Effector CD8-positive, alpha-beta T cell (primary cell): Measurements from ENCODE around the gene CRHR2.

Experiments
- DNase-seq: peaks from one replicate; lab custom pipeline; 2025; lab: John Stamatoyannopoulos, UW

The CRHR2 gene

DNA sequence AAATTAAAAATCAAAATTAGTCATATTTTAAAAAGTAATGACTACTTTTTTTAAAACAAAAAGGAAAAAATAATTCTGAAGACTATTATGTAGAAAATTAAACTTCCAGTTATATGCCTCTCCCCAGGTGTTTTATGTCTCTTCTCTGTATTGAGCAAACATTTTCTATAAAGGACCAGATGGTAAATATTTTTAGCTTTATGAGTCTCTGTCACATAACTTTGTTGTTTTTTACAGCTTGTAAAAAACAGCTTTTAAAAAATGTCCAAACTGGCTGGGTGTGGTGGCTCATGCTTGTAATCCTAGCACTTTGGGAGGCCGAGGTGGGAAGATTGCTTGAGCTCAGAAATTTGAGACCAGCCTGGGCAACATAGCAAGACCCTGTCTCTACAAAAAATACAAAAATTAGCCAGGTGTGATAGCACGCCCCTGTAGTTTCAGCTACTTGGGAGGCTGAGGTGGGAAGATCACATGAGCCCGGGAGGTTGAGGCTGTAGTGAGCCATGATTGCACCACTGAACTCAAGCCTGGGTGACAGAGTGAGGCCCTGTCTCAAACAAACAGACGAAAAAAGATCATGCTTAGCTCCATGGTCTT lies 64.1 kb downstream of the CRHR2 start:
- DNase-seq = no peak

DNA sequence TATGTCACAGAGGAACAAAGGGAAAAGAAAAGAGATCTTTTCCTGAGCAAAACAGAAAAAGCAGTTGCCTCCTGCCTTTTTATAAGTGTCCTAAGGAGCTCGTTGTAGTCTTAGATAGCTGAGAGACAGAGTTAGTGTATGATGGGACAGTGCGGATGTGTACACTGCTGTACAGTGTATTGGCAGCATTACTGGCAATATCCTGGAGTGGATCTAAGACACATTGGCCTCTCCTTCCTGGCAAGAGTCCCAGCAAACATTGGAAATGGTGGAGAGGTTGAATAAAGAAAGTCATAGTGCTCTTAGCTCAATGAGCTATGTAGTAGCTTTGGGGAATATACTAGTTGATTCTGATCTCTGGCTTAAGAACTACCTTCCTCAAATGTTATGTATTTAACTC lies 64.9 kb downstream of the CRHR2 start:
- no peak for DNase-seq

DNA sequence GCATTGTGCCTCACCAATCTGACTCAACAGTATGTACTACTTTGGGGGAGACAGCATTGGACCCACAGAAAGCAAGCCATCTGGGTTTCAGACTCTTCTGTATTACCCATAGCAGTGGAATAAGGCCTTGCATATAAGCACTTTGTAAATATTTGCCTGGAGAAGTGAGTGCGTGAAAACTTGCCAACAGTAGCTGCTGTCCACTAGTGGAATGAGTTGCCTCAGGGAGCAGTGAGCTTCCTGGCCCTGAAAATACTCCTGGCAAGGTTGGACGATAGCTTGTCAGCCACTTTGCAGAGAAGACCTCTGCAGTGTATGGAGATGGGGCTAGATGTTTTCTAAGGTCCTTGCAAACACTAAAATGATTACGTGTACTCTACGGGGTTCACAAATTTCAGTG lies 65.9 kb downstream of the CRHR2 start:
- no peak for DNase-seq

DNA sequence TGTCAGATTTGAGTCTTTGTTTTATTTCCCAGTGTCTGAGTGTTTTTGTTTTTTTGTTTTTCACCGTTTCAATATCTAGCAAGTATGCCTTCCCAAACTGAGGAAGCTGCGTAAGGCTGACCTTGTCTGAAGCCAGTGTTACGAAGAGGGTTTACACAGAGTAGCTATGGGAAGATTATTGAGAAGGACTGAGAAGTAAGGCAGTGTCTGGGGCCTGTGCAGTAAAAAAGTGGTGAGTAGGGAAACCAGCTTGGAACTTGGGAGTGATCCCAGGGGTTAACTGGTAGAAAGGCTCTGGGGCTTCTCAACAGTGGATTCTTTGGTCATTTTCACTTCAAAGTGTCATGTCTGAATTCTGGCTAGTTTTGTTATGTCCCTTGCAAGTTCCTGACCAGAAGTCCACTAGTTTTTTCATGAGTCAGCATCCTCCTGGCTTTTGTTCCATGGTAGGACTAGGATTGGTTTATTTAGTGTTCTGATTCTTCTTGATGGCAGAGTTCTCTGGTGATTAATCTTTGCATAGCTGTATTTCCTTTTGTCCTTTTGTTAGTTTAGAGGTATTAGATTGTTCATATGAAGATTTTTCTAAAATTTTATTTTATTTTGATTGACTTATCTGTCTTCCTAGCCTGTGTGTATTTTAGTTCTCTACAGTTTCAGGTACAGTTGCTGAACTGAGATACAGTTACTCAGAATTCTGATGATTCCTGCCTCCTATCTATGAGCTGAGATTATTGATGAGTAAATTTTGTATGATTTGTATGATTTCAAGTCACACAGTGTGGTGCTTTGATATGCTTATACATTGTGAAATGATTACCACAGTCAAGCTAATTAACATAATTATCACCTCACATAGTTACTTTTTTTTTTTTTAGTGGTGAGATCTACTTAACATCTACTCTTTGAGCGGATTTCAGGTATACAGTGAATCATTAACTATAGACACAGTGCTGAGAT lies 68.6 kb downstream of the CRHR2 start:
- DNase-seq = no peak

DNA sequence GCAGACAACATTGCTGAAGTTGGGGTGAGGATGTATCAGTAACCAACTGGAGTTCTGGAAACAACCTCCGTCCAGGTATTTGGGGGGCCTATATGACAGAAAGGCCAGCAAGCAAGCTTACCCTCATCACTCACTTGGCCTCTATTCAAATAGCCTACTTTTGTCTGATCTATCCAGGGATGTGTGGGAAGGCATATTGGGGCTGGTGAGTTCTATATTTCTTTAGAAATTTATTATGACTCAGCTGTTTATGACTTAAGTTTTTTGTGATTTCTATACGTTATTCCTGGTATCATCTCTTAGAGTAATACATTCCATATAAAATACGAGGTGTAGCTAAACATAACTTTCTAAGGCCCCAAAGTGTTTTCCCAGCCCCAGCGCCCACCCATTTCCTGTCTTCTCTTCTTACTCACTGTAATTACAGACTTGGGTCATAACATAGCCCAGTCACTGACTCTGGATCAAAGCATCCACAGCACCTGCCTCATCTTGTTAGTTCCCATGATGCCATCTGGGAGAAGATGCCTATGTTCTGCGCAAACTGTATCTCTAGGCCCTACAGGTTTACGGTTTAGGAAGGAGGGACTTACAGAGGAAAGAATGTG lies 69.5 kb downstream of the CRHR2 start:
- no peak for DNase-seq

DNA sequence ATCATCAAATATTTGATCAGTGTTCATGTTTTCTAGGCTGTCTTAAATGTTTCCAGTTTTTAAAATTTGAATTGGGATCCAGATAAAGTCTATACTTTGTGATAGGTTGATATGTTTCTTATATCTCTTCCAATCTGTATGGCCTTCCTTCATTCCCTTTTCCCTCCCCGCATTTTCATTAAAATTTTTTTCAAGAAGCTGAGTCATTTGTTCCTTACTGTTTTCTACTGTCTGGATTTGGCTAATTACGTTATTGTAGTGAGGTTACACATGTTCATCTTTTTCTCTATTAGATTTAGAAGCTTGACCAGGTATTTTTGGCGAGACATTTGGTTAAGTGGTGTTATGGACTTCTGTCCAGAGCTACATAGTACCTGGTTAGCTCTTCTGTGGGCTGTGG lies 76.4 kb downstream of the CRHR2 start:
- DNase-seq = no peak

DNA sequence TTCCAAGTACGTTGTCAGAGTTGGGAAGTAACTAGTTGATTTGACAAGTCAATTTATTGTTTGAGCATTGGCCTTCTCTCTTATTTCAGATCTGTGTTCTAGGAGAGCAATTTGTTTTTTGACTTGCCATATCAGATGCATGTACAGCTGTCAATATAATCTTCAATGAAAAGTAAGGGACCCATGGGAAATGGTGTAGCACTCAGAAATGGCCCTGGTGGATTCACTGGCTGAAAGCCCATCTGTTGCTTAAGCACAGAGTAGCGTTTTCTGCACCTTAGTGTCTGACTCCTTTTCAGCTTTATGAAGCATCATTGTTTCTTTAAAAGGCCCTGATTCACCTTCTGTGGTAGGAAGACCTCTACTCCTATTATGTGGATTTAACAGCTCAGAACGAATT lies 77.4 kb downstream of the CRHR2 start:
- no peak for DNase-seq
